Right lung (tissue), 10 donors: ENCODE data around the gene LMNTD2. TPM values are rescaled to one million over a fixed set of nuclear protein-coding genes. Genes with fewer than 3 reads are reported as not detected.

ENCODE experiments used
- DNase-seq, 2 donors: peaks; one replicate each; pipeline ENCODE4 v3.0.0-alpha.2; 2013
- long read RNA-seq, 8 donors: transcript quantifications; one replicate each; lab custom pipeline, GENCODE V29; 2026
- polyA plus RNA-seq, 5 donors: library from polyadenylated mRNA; unstranded; fragments of 120-200 nt; gene quantifications; one replicate each; pipeline versions ENCODE4 v1.2.1 to v1.2.3, GENCODE V29; 2013; ENCODE audit warnings: inconsistent platforms in 1 of 5, low replicate concordance in 1 of 5; ENCODE audit not compliant: insufficient read length in 5 of 5, insufficient read depth in 1 of 5

Gene LMNTD2, protein sequence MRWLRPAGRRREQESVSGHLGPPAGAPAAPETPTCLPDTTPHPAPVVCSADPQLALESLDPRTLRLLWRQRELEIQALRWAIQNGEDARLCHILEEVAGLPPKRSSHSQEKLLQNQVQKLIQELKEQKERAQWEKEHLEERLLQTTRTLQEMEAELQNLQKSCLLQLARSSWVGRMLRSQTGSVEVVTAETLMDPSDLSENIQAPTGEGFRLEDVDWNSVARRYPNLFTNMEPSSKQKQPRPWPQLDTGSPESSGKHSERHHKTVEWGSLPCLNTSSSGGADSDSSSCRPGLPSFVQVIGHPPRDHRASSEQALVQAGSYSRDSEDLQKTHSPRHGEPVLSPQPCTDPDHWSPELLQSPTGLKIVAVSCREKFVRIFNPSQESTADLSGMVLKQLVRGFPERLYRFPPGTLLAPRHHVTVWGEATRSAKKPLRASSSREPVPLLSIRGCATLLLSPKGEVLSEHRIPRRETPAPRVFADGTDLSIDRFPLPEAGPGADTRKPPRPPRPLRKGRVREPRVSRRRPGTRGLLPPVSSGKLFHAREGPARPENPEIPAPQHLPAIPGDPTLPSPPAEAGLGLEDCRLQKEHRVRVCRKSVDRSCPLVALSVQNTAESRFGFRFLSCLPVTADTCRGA
- 1 to 10 TPM; 1.6 to 4.9 (median 2.8) TPM for polyA plus RNA-seq
- long read RNA-seq, donor 1 = 0 reads
- long read RNA-seq, donor 2 = 0 reads
- long read RNA-seq, donor 3, partial matches to known transcripts = 143 of 165 reads
- long read RNA-seq, donor 3, other reads (novel, unspliced or antisense) = 22 of 165 reads
- long read RNA-seq, donor 4, partial matches to known transcripts = 68 of 68 reads
- long read RNA-seq, donor 4, other reads (novel, unspliced or antisense) = 0 of 68 reads
- long read RNA-seq, donor 5, partial matches to known transcripts = 84 of 101 reads
- long read RNA-seq, donor 5, other reads (novel, unspliced or antisense) = 17 of 101 reads
- long read RNA-seq, donor 6 = 0 reads
- long read RNA-seq, donor 7, partial matches to known transcripts = 0 of 1 reads
- long read RNA-seq, donor 7, other reads (novel, unspliced or antisense) = 0 of 1 reads
- long read RNA-seq, donor 8 = 0 reads

DNA sequence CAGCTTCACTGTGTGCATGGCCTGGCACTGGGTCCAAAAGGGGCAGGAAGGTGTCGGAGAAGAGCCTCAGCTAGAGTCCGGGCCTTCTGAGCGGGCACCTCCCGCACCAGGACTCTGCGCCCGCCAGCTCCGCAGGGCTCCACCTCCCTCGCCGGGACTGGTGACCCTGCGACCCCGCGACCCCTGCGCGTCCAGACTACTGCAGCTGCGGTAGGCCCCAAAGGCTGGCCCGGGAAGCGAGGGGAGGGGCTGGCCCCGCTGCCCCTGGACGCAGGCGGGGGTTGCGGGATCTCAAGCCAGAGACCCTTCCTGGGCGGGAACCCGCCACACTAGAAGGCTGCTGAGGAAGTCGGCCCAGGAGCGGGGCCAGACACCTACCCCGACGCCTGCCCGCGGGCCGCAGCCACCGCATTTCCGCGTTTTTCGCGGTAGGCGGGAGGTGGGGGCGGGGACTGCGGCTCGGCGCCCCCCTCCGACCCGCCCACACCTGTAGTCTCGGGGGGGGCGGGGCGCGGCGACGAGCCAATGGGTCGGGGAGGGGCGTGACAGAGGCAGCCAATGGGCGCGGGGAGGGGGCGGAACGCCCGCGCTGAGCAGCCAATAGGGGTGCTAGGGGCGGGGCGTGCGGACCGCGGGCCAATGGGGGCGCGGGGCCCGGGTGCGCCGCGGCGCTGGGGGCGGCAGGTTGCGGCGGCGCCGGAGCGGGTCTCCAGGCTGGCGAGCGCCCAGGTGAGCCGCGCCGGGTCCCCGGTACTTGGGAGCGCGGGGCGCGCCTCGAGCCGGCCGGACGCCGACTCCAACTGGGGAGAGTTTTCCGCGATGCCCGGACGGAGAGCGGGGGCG lies at the start of gene LMNTD2, which contains the start of gene RASSF7:
Gene LMNTD2 (minus strand): TSS at position 434 of the 843 bp plus-strand sequence. CDS start 22 bp downstream, at position 412.
Gene RASSF7 (plus strand): TSS at position 666 of the 843 bp plus-strand sequence. CDS start 799 bp downstream, outside the sequence.
- peak; percentile 75 to 78 for DNase-seq

DNA sequence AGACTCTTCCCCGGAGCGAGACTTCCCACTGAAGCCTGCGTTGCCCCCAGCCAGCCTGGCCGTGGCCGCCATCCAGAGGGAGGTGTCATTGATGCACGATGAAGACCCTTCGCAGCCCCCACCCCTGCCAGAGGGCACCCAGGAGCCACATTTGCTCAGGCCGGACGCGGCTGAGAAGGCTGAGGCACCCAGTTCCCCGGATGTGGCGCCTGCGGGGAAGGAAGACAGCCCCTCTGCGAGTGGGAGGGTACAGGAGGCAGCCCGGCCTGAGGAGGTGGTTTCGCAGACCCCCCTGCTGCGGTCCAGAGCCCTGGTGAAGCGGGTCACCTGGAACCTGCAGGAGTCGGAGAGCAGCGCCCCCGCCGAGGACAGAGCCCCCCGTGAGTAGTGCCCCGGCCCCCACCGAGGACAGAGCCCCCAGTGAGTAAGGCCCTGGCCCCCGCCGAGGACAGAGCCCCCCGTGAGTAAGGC lies 48.8 kb upstream of the LMNTD2 start:
- DNase-seq = no peak

DNA sequence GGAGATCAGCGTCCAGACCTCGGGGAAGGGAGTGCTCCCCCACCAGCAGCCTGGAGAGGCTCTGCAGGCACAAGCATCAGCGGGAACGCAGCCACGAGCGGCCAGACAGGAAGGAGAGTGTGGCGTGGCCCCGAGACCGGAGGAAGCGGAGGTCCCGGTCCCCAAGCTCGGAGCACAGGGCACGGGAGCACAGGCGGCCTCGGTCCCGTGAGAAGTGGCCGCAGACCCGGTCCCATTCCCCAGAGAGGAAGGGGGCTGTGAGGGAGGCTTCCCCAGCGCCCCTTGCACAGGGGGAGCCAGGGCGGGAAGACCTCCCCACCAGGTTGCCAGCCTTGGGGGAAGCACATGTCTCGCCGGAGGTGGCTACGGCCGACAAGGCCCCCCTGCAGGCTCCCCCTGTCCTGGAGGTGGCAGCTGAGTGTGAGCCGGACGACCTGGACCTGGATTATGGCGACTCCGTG lies 48.3 kb upstream of the LMNTD2 start:
- no peak for DNase-seq

DNA sequence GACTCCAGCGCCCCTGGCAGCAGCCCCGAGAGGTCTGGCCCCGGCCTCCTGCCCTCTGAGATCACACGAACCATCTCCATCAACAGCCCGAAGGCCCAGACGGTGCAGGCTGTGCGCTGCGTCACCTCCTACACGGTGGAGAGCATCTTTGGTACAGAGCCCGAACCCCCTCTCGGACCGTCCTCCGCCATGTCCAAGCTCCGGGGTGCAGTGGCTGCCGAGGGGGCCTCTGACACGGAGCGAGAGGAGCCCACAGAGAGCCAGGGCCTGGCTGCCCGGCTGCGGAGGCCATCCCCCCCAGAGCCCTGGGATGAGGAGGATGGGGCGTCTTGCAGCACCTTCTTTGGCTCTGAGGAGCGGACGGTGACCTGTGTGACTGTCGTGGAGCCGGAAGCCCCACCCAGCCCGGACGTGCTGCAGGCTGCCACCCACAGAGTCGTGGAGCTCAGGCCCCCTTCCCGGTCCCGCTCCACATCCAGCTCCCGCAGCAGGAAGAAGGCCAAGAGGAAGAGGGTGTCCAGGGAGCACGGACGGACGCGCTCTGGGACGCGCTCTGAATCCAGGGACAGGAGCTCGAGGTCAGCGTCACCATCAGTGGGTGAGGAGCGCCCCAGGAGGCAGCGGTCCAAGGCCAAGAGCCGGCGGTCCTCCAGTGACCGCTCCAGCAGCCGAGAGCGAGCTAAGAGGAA lies 47.6 kb upstream of the LMNTD2 start:
- no peak for DNase-seq

DNA sequence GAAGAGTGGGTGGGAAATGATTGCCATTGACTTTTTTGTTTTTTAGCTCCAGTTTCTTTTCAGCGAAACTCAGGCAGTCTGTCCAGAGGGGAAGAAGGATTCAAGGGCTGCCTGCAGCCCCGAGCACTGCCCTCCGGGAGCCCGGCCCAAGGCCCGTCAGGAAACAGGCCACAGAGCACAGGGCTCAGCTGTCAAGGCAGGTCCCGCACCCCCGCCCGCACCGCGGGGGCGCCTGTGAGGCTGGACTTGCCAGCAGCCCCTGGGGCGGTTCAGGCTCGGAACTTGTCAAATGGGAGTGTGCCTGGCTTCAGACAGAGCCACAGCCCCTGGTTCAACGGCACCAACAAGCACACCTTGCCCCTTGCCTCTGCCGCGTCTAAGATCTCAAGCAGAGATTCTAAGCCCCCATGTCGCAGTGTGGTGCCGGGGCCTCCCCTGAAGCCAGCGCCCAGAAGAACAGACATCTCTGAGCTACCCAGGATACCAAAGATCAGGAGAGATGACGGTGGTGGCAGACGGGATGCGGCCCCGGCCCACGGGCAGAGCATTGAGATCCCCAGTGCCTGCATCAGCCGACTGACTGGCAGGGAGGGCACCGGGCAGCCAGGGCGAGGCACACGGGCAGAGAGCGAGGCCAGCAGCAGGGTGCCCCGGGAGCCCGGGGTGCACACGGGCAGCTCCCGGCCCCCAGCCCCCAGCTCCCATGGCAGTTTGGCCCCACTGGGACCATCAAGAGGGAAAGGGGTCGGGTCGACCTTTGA lies 46.7 kb upstream of the LMNTD2 start:
- no peak for DNase-seq

DNA sequence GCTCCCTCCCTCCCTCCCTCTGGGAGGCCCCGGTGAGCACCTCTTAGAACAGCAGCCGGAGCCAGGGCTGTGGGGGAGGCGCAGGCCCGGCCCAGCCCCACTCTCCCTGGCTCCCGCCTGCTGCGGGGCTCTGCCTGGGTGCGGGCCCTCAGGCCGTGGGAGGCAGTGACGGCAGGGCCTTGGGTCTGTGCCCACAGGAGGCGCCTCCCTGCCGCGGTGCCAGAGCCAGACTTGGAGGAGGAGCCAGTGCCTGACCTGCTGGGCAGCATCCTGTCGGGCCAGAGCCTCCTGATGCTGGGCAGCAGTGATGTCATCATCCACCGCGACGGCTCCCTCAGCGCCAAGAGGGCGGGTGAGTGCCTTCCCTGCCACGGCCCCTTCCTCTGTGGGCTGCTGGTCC lies 45.7 kb upstream of the LMNTD2 start:
- no peak for DNase-seq

DNA sequence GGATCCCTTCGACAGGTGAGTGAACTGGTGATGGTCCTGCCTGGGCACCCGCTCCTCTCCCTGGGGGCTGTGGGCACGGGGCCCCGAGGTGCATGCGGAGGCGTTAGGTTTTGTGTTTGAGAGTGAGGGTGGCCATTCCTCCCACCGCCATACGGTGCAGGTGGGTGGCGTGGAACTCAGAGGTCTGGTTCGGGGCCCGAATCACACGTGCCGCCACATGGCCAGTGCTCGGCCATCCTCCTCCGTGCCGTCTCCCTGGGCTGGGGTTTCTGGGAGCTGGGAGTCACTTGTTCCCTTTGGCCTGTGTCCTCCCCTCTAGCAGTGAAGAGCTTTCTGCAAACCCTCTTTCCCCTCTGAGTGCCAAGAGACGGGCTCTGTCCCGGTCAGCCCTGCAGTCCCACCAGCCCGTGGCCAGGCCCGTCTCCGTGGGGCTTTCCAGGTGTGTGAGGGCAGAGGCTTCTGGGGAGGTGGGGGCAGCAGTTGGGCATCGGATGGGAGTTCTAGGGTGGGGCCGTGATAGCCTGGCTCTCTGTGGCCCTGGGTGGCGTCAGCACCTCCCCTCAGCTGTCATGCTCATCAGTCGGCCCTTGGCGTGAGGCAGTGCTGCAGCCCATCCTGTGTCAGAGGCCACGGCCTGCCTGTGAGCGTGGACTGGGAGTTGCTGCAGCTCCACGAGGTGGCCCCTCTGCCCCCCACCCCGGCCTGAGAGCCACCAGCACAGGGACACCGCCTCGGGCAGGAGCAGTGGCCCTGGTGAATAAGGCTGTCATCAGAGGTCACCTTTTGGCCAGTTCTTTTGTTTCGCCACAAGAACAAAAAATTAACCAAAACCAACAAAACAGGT lies 45.0 kb upstream of the LMNTD2 start:
- DNase-seq = no peak

DNA sequence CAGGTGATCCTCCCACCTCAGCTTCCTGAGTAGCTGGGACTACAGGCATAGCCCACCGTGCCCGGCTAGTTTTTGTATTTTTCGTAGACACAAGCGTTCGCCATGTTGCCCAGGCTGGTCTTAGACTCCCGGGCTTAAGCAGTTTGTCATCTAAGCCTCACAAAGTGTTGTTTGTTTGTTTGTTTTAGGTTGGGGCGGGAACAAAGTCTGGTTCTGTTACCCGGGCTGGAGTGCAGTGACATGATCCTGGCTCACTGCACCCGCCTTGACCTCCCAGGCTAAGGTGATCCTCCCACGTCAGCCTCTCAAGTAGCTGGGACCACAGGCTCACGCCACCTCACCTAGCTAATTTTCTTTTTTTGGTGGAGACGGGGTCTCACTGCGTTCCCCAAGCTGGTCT lies 42.6 kb upstream of the LMNTD2 start:
- DNase-seq = no peak

DNA sequence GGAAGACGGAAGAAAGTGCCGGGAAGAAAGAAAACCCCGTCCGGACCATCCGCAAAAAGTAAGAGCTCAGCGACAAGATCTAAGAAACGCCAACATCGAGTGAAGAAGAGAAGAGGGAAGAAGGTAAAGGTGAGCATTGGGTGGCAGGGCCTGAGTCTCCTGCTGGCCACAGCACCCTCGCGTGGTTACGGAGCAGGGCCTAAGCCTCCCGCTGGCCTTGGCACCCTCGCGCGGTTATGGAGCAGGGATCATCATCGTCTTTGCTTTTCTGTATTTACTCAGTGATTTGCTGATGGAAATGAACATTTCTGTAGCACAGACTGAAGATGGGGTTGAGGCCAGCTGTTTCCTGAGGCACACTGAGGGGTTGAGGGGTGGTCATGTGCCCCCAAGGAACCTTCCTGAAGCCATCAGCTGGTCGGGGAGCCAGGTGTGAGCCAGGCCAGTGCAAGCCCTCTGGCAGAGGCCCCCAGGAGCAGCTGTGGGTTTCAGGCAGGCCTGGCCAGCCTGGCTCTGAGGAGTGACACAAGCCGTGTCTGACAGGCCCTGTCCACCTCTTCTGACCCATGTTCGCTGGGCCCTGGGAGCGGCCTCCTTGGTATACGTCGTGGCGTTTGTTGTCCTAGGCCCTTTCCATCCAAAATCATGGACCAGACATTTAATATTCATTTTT lies 41.2 kb upstream of the LMNTD2 start:
- no peak for DNase-seq

DNA sequence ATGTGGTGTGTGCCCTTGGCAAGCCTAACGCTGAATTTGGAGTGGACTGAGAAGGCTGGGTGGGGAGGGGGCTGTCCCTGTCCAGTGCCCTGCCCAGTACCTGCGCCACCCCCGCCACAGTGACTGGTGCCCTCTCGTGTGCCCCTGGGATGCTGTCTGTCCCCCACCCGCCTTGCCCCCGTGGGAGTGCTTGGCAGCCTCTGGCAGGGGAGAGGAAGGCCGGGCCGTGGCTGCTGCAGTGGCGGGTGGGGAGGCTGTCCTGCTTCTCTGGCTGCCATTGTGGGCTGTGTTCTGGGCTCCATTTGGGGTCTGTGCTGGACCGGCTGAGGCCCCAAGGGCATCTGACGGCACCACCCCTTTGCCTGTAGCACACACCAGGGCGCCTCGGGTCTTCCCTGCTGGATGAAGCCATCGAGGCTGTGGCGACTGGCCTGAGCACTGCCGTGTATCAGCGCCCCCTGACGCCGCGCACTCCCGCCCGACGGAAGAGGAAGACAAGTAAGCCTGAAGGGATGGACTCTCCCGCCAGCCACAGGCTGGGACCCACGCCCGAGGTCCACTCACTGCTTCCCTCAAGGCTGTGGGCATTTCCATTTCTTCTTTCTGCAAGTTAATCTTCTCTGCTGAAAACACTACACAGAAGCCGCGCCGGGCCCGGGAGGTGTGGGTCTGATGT lies 37.6 kb upstream of the LMNTD2 start:
- no peak for DNase-seq

DNA sequence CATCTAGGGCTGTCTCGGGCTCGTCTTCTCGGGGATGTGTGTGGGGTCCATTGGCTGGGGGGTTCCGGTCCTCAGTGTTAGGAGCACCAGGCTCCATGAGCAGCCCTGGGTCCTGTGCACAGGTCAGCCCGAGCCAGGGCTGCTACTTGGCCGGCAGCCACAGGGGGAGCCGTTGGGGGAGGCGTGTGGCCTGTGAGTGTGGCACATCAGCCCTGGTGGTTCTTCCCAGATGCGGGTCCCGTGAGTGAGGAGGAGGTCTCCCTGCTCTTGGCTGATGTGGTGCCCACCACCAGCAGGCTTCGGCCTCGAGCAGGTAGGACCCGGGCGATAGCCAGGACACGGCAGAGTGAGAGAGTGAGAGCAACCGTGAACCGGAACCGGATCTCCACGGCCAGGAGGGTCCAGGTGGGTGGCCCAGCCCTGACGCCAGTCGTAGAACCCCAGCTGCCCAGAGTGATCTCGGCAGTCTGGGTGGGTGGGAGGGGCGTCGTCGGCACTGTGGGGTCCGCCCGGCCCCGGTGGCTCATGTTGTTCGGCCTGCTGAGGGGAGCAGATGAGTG lies 36.7 kb upstream of the LMNTD2 start:
- DNase-seq = no peak

DNA sequence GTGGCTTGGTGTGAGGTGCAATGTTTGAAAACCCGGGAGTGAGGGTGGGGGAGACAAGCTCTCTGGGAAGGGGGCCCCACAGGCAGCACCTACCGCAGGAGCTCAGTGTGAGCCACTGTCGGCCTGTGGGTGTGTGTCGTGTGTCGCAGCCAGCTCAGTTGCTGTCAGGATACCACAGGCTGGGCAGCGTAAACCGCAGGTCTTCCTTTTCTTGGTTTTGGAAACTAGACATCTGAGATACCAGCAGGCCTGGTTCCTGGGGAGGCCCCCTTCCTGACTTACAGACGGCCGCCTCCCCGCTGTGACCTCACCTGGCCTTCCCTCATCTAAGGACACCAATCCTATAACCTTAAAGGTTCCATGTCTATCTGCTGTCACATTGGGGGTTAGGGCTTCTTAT lies 35.8 kb upstream of the LMNTD2 start:
- no peak for DNase-seq

DNA sequence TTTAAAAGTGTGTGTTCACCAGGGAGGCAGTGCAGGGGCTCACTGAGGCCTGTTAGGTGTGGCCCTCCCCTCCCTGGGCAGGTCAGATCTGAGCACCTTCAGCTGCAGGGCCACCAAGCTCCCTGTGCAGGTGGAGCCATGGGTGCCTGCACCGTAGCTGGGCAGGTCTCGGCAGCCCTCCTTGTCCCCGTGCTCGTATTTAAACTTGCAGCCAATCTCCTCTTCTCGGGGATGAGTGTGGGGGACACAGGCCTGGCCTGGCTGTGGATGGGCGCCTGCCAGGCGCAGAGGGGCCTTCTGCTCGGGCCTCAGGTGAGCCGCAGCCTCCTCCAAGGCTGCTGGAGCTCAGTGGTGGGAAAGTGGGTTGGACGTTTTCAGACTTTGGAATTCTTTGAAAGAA lies 34.9 kb upstream of the LMNTD2 start:
- no peak for DNase-seq

DNA sequence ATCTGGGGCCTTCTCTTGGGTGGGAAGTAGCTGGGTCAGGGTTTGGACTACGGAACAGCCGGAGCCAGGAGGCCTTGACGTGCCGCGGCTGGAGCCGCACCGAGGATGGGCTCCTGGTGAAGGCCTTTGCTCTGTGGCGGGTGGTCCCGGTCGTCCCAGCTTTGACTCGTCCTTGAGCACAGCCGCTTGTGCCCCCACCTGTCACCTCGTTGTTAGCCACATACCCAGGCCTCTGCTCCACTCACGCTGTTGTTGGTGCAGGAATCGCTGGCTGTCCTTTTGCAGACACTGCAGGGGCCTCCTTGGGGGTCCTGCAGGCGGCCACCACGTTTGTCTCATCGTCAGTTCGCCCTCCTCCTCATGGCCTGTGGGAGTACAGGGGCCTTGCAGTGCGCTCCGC lies 32.8 kb upstream of the LMNTD2 start:
- DNase-seq = no peak

DNA sequence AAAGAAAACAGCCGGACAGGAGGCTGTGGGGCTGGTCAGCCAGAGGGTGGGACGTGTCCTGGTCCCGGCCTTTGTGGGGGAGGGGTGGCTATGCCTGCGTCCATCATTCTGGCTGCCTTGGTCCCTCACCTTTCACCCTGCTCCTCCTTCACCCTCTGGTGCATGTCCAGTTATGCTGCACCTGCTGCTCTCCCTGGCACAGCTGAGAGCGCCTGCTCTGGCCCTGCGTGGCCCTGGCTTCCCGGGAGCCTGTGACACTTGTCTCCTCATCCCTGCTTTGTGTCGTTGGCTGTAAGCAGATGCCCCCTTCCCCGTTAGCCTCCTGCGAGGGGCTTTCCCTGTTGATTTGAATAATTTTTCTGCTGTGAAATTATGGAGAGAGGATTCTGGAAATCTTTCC lies 32.4 kb upstream of the LMNTD2 start:
- no peak for DNase-seq

DNA sequence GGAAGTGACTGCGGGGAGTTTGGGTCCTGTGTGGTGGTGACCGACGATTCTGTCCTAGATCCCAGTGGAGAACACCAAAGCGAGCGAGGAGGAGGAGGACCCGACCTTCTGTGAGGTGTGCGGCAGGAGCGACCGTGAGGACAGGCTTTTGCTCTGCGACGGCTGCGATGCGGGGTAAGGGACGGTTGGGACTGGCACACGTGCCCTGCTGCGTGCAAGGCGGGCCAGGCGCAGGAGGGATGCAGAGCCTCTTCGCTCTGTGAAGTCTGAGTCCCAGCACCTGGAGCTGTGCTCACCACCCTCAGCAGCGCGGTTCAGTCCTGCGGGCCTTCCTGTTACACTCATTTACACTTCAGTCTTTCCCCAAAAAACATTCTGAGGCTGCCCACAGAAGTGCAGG lies 32.0 kb upstream of the LMNTD2 start:
- DNase-seq = no peak

DNA sequence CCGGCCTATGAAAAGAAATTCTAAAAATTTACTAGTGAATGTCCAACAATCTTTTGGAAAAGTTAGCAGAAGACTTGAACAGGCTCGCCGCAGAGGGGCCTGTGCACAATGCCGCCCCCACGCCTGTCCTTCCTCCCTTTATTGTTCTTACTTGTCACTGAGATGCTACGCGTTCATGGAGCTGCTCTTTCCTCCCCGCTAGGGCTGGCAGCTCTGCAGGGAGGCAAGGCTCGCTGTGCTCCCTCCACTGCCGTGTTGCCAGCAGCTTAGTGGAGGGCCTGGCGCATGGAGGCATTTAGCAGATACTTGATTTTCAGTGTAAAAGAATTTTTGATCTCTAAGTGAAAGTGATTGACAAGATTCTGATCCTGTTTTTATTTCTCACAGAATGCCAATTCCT lies 30.5 kb upstream of the LMNTD2 start:
- DNase-seq = no peak
